Measurements from ENCODE around the gene RAB40C.

- no peak for TF ChIP-seq CTCF (IDR thresholded peaks at IDR 0.05)
- no peak for TF ChIP-seq POLR2AphosphoS5 (IDR thresholded peaks at IDR 0.05)
- TF ChIP-seq POLR2A (IDR thresholded peaks at IDR 0.05), result no peak
- no peak for TF ChIP-seq EP300 (IDR thresholded peaks at IDR 0.05)
Measured at GRCh38 chr16:621526-622105, 31.8 kb downstream of the RAB40C start.
